Stimulated activated CD8-positive, alpha-beta memory T cell treated with anti-CD3 and anti-CD28 coated beads, Interleukin-4, amount 100 ng/mL, for 4 hours (primary cell): ENCODE results near the gene TMCC3.
"Not testable (repeated sequence)": the region's sequence is repeated elsewhere in the genome, so short reads cannot be mapped to it uniquely, and the experiment has no call there.

ENCODE experiments used
- DNase-seq, 2 donors: peaks; one replicate each; pipeline ENCODE4 v3.0.0-alpha.2; 2020; ENCODE audit warnings: low read depth in 2 of 2, low spot score in 1 of 2

TMCC3 gene

DNA sequence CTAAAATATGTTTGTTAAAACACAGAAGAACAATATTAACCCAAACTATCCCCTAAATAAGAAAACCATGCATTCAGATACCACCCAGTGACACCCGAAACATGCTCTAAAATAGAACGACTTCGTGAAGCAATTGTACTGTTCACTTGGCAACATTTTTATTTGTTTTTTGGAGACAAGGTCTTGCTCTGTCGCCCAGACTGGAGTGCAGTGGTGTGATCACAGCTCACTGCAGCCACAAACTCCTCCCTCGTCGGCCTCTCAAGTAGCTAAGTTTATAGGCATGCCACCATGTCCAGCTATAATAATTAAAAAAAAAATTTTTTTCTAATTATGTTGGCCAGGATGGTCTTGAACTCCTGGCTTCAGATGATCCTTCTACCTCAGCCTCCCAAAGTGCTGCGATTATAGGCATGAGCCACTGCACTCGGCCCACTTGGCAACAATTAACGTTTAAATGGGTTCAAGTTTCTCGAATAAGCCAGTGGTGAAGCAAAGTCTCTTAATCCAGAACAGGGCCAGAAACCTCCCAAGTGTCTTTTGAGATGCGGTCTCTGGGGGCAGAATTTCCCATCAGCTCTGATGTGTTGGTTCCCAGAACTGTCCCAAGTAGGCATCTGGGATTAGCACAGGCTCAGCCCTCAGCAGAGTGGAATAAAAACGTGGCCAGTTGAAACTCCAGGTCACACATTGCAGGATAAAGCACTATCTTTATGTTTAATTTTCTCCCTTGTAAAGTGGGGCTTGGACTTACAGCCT lies 74.5 kb downstream of the TMCC3 start:
- no peak for DNase-seq

DNA sequence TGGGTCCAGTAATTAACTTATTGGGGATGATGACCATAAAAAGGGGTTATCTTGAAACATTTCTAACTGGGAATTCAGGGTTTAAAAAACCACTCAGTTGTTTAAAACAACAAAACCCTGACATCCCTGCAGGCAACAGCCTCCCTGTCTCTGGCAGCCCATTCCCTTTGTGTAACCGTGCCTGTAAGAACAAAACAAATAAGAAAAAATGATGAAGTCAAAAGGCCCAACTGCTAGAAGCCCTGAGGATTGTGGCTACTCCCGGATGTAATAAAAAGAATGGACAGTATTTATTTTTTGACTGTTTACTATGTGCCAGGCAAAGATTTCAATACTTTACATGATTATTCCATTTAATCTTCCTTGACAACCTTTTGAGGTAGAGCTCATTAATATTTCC lies 75.3 kb downstream of the TMCC3 start:
- no peak for DNase-seq

DNA sequence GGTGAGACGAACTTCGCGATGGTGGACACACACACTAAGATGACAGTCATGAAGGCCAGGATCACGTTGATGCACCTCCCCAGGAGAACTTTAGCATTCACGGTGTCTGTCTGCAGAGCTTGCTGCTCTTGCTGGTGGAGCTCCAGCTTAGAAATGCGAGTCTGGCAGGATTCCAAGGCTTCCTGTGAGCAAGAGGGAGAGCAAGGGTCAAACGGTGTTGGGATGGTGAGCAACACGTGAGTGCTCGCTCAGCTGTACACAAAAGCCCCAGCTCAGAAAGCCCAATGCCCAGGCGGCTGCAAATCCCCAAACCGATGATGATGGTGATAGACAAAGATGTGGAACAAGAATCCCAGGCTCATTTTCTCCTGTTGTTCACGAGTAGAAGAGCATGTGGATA lies 78.8 kb downstream of the TMCC3 start:
- DNase-seq = no peak

DNA sequence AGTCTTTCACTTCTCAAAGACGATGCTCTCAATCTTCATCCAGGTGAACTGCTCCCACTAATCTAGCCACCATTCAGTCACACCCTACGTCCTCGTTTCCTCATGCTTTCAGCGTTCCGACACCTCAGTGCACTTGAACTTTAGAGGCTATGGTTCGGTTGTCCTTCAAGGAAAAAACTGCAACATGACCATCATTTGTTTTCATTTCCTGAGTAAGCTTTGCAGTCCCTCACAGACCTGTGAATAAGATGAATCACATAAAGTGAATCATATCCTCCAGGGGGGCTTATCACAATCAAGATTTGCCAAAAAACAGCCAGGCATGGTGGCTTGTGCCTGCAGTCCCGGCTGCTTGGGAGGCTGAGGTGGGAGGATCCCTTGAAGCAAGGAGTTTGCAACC lies 80.2 kb downstream of the TMCC3 start:
- no peak for DNase-seq

DNA sequence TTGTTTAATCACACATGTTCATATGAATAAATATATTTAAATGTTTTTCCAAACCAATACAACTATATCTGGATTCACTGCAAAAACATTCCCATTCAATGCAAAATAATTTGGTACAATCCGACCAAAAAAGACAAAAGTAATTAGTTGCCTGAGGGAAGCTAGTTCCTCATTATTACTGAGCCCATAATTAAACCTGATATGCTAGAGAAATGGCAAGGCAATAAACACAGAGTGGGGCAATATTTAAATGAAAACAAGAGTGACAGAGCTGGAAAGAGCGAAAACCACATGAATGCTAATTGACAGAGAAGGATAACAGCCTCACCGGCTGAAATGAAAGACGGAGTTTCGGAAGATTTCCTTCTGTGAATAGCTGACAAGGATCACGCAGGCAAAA lies 82.6 kb downstream of the TMCC3 start:
- DNase-seq = no peak

DNA sequence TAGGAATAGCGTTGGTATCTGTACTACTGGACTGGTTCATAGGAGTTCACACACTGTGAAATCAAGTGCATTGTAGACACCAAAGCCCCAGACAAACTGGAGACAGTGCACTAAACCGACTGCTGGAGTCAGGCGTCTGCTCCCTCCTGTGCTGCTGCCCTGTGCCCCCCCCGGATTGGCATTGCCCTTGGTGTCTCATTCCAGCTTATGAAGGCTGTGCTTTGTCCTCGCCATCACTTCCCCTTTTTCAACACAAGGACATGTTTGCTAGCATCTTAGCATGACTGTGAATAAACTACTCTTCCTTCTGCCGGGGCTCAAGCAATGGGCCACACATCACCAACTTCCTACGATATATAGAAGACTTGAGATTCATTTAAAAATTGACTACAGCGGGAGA lies 84.0 kb downstream of the TMCC3 start:
- no peak for DNase-seq

DNA sequence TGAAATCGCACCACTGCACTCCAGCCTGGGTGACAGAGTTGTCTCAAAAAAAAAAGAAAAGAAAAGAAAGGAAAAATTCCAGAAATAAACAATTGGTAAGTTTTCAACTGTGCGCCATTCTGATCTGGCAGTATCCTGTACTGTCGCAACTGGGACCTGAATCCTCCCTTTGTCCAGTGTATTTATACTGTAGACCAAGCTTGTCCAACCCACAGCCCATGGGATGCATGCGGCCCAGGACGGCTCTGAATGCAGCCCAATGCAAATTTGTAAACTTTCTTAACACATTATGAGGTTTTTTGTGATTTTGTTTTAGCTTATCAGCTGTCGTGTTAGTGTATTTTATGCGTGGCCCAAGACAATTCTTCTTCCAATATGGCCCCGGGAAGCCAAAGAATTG lies 84.7 kb downstream of the TMCC3 start:
- no peak for DNase-seq

DNA sequence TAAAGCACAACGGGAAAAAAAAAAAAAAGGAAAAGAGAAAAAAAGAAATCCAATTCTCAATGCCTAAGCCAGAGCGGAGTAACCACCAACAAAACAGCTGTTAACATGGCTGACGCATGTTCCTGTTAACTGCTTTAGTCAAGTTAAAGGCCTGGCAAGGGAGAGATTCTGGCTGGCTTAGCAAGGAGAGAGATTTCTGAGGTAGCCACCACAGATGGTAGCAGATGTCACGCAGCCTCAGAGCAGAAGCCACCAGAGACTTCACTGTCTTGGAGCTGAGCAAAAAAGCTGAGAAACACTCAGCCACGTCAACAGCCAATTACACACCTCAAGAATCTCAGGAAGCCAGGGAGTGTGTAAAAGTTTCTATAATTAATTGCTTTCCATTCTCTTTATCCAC lies 87.1 kb downstream of the TMCC3 start:
- DNase-seq = no peak

DNA sequence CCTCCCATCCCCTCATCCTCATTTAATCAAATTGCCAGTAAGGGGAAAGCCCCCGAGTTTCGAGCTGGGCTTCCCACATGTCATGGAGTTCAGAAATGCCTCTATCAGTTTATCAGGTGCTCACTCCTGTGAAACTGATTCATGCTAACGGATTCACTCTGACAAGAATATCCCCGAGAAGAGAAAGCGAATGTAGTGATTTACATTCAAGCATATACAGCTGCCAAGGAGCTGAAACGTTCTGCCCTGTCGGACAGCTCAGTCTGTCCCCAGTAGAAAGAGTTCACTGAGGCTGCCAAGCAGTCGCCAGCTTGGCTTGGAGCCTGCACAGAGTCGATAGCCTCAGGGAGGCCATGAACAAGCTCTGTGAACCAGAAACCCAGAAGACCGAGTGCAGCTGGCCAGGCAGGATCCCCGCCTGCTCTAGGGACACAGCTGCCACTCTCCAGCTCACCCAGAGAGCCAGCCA lies 88.4 kb downstream of the TMCC3 start:
- DNase-seq = no peak

DNA sequence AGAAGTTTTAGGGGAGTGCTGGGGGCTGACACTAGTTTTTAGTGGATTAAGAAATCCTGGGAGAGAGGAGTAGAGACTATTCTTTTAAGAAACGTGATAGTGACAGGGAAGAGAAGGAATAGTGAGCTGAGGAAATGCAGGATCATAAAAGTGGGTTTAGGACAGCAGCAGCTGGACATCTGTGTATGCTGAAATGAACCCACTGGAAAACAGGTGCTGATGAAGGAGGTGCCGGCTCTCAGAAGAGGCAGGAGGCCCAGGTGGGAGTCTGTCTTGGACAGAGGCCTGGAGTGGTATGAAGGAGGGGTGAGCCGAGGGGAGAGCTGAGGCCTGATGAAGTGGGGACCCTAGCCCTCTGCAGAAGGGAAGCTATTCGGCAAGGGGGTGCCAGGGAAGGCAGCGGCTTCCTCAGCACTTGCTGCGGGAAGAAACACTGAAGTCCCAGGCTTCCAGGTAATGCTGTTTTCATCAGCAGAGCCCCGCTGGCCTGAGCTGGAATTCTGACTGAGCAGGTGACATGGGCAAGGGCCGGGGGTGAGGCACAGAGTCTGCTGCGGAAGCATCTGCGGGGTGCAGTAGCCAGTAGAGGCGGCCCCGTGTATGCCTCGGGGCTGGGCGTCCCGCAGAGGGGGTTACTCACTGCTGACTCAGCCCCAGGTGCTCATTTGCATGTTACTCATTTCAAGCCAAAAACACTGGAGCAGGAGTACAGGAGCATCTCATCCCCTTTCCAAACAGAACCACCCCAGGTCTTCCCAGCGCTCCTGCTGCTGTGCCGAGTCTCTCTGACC lies 89.7 kb downstream of the TMCC3 start:
- DNase-seq = no peak

DNA sequence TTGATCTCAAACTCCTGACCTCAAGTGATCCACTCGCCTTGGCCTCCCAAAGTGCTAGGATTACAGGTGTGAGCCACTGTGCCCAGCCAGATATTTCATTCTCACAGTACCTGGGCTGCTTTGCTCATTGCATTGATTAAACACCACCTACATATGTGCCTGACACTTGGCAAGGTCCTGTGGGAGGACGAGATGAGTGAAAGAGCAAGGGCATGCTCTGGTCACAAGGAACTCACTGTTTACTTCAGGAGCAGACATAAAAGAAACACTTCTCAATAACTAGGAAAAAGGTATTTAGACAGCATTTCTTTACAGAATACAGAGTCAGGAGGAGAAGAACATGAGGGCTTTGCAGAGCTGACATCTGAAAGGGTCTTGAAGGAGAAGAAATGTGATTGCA lies 91.7 kb downstream of the TMCC3 start:
- no peak for DNase-seq

DNA sequence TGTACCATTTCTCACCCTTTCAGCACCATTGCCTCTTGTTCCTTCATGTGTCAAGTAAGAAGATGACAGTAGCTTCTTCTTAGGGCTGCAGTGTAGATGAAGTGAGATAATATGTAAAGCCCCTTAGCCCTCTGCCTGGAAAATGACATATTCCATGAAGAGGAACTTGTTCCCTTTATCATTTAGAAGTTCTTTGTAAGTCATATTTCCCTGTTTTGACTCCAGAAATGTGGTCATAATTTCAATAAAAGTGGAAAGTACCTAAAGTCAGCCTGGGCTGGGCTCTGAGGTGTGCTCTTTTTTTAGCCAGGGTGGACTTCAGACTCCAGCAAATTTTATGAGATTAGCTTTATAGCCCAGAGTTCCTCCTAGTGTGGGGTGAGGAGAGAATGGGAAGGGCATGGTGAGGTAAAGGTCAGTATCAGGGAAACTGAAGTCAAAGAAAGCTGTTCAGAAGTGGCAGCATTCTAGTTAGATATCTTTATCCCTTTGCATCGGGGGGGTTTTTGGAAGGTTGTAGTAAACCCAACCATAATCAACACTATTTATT lies 92.5 kb downstream of the TMCC3 start:
- DNase-seq = no peak

DNA sequence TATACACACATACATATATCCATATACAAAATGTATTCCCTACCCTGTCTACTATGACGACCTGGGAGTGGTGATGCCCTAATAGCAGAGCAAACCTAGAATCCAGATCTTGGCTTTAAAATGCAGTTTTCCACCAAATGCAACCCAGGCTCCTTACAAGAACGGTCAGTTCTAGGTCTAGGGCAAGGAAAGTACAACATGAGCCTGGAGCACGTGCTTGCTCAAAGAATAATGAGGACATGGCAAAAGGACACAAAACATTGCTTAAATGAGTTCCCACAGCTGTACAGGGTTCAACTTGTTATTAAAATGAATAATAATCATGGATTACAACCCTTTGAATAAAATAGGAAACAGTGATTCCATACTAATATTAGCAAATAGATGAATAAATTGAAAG lies 94.7 kb downstream of the TMCC3 start:
- DNase-seq = no peak

DNA sequence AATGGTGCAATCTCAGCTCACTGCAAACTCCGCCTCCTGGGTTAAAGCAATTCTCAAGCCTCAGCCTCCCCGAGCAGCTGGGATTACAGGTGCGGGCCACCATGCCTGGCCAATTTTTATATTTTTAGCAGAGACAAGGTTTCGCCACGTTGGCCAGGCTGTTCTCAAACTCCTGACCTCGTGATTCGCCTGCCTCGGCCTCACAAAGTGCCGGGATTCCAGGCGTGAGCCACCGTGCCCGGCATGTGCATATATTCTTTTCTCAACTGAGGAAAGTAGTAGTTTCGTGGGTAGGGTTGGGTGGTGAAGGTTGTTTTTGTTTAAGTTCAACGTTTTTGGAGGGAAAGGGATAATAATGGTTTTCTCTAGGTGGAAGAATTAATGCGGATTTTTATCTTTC lies 96.5 kb downstream of the TMCC3 start:
- DNase-seq = no peak

DNA sequence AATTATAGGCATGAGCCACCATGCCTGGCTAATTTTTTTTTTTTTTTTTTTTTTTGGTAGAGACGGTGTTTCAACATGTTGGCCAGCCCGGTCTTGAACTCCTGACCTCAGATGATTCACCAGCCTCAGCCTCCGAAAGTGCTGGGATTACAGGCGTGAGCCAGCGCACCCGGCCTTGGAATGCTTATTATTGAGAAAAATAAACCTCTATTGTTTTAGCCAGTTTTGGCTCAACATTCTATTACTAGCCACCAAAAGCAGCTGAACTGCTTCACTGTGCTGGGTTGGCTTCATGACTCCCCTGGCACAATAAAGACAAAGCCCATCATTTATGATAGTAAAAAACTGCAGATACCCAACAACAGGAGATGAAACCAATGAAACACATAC lies 97.2 kb downstream of the TMCC3 start:
- no peak for DNase-seq

DNA sequence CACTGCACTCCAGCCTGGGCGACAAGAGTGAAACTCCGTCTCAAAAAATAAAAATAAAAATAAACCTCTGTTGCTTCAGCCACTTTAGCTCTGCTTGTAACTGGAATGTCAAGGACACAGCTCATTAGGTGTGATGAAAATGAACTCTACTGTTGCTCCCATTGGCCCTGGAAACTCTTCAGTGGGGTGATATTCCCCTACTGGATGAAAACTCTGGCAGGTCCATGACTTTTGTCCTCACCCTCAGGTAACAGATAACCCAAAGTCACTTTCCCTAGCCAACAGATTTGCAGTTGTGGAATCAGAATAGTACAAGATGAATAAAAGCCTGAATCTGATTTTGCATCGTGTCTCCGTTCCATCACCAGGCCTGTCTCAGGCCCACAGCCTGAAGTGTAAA lies 98.5 kb downstream of the TMCC3 start:
- no peak for DNase-seq

DNA sequence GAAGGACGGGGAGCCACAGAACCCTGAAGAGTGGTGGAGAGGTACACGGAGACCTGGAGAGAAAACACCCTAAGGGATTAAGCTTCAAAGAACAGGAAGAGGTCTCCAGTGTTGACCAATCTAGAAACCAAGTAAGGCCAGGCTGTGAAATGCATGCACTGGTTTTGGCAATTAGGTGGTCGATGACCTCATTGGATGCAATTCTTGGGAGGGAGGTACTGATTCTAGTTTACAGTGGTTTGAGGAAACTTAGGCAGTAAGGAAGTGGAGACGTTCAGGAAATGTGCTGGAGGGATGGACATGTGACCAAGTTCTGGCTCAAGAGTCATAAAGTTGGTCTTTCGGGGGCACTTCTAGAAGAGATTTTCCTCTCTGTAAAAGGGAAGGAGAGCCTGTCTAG lies 99.4 kb downstream of the TMCC3 start:
- DNase-seq = no peak

DNA sequence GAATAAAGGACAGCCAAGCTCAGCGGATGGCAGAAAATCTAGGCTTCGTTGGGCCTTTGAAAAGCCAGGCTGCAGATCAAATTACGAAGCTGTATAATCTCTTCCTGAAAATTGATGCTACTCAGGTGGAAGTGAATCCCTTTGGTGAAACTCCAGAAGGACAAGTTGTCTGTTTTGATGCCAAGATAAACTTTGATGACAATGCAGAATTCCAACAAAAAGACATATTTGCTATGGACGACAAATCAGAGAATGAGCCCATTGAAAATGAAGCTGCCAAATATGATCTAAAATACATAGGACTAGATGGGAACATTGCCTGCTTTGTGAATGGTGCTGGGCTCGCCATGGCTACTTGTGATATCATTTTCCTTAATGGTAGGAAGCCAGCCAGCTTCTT lies 101.5 kb downstream of the TMCC3 start:
- not testable (repeated sequence) for DNase-seq

DNA sequence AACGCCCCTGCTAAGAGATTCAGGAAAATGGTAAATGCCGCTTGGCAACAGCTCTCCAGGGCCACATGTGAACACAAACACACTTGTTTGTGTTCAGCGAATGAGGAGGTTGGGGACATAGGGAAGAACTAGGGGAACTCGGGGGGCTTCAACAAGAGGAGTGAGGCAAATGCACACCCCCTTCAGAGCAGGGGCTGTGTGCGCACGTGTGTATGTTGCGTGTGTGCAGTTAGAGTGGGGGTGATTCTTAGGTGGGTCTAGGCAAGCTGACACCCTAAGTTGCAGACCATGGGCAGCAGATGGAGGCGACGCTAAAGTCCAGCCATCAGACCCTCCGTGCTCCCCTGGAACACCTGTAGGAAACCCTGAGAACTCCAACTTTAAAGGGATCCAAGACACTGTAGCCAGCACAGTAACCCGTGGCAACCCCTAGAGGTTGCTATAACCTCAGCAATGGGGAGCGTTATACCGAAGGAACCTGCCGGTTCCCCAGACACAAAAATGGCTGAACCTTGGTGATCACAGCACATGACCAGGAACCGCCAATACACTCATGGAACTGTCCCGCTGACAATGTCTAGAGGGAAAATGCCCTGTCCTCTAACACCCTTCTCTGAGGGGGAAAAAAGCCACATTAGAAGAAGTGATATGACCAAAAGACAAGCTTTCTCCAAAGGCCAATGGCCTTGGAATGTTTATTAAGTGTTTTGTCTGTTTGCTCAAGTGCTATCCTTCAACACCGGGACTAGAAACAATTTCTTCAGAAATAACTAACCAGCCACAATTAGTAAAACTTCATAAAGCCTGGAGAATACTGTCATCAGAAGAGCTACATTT lies 104.2 kb downstream of the TMCC3 start:
- no peak for DNase-seq

DNA sequence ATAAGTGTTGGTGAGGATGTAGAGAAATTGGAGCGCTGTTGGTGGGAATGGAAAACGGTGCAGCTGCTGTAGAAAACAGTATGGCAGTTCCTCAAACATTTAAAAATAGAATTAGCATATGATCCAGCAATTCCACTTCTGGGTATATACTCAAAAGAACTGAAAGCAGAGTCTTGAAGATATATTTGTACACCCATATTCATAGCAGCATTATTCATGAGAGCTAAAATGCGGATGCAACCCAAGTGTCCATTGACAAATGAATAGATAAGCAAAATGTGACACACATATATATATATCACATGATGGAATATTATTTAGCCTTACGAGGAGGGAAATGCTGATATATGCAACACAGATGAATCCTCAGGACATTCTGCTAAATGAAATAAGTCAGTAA lies 106.0 kb downstream of the TMCC3 start:
- DNase-seq = no peak

DNA sequence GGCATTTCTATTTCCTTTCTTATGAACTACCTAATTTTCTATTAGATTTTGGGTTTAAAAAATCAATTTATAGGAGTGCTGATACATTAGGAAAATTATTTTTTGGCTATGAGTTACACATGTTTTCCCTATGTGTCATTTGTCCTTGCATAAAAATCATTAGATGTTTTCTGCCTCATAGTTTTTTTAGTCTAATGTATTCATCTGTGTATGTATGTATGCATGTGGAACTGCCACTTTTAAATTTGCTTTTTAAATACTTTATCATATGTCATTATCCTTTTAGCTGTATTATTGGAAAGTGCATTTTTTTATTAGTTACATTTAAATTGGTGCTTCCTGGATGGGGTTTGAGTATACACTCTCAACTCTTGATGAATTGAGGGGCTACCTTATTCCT lies 112.0 kb downstream of the TMCC3 start:
- no peak for DNase-seq
